DOHH2 (cell line): ENCODE data around the gene REV1.

Experiments used
- EZH2phosphoT487 ChIP-seq: fragments of 200-600 bp; sonication (generic); IDR thresholded peaks from 2 replicates; pipeline ENCODE4 v1.6.1; 2017; ENCODE audit warnings: borderline replicate concordance, mild to moderate bottlenecking, antibody characterized with exemption, low read length, moderate library complexity, mixed read lengths
- TF ChIP-seq, protein P1 (sequence below): fragments of 200-600 bp; sonication (generic); IDR thresholded peaks from one replicate; pipeline ENCODE4 v1.5.1; 2014; ENCODE audit warnings: antibody characterized with exemption, mild to moderate bottlenecking, low read depth, low read length; ENCODE audit not compliant: poor library complexity, severe bottlenecking

DNA sequence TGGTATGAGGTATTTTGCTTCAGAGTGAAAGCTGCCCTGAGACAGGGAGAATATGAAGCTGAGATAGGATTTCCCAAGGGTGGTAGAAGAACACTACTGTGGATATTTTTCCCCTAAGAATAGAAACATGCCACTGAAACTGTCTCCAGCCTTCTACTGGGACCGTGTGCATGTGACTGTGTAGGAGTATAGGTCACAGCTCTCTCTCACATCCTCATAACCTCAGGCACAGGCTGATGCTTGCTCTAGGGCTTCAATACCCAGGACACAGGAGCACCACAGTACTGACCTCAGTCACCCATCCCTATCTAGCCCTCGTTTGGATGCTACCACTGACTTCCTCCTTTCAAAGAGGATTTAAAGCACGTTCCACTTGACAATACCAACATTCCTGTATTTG lies 67.2 kb downstream of the REV1 start:
- TF ChIP-seq EZH2phosphoT487: no peak
- TF ChIP-seq, protein P1, sequence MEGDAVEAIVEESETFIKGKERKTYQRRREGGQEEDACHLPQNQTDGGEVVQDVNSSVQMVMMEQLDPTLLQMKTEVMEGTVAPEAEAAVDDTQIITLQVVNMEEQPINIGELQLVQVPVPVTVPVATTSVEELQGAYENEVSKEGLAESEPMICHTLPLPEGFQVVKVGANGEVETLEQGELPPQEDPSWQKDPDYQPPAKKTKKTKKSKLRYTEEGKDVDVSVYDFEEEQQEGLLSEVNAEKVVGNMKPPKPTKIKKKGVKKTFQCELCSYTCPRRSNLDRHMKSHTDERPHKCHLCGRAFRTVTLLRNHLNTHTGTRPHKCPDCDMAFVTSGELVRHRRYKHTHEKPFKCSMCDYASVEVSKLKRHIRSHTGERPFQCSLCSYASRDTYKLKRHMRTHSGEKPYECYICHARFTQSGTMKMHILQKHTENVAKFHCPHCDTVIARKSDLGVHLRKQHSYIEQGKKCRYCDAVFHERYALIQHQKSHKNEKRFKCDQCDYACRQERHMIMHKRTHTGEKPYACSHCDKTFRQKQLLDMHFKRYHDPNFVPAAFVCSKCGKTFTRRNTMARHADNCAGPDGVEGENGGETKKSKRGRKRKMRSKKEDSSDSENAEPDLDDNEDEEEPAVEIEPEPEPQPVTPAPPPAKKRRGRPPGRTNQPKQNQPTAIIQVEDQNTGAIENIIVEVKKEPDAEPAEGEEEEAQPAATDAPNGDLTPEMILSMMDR: no peak
